K562 (cell line): Measurements from ENCODE around the gene CLEC1A. TPM values are rescaled to one million over a fixed set of nuclear protein-coding genes. Genes with fewer than 3 reads are reported as not detected.

ENCODE experiments used
- ATAC-seq: fragments of 200-7000 bp; cut with Tn5 transposase; 3 replicates; pipeline ENCODE4 v1.9.1; 2020; ENCODE audit warnings: moderate library complexity
- BruUV-seq: library from RNA; stranded (reverse); fragments of 400-500 nt; replicated peaks from 2 replicates; lab custom pipeline; 2021; lab: Mats Ljungman, UMichigan
- CTCF ChIA-PET: fragments of 300-600 bp; formaldehyde crosslinking; extraction: SDS; loops from one replicate; lab custom pipeline; 2021; ENCODE audit warnings: low intra/inter-chr PET ratio; lab: Yijun Ruan, JAX
- POLR2A ChIA-PET: fragments of 300-600, 350-650 bp; sonication (Branson Sonifier 250); formaldehyde crosslinking; extraction: SDS; loops from one replicate; lab custom pipeline; 2021; ENCODE audit warnings: antibody characterized with exemption, inconsistent platforms; lab: Yijun Ruan, JAX
- DNase-seq, 4 experiments: peaks; one replicate each; pipeline versions ENCODE4 v3.0.0 to v3.0.0-alpha.2; 2011 to 2018; ENCODE audit warnings: low spot score in 3 of 4, mixed read lengths in 3 of 4; ENCODE audit errors: extremely low read depth in 1 of 4
- FAIRE-seq: peaks from 2 replicates; lab custom pipeline; 2011; peaks lifted over from hg19 to GRCh38; lab: Jason Lieb, UNC
- H2AFZ ChIP-seq: 2 replicates; pipeline ENCODE4 v1.6.0; 2011; ENCODE audit warnings: low read depth, low read length, control low read depth, inconsistent platforms
- H3K27ac ChIP-seq: fragments of 200-600 bp; 3 replicates; pipeline ENCODE4 v1.8.0; 2011; ENCODE audit warnings: low read depth, mild to moderate bottlenecking, control low read depth, inconsistent platforms, low read length, moderate library complexity, mixed read lengths; ENCODE audit errors: extremely low read depth
- H3K27me3 ChIP-seq, 2 experiments: fragments of 300-600 bp in 1 of 2; 2 replicates in 1 of 2; 3 replicates in 1 of 2; pipeline versions ENCODE4 v1.6.0 to v1.8.0; 2011; ENCODE audit warnings: inconsistent platforms in 2 of 2, low read length in 2 of 2, mild to moderate bottlenecking in 1 of 2, mixed read lengths in 1 of 2, moderate library complexity in 1 of 2; ENCODE audit not compliant: control insufficient read depth in 2 of 2, insufficient read depth in 2 of 2
- H3K36me3 ChIP-seq: fragments of 300-600 bp; 3 replicates; pipeline ENCODE4 v1.8.0; 2011; ENCODE audit warnings: mild to moderate bottlenecking, low read length, inconsistent platforms; ENCODE audit not compliant: control insufficient read depth, insufficient read depth
- H3K4me1 ChIP-seq, 2 experiments: fragments of 200-600 bp in 1 of 2; replicated peaks in 1 of 2; 2 replicates in 1 of 2; 3 replicates in 1 of 2; pipeline versions ENCODE4 v1.5.1 to v1.8.0; 2011; ENCODE audit warnings: inconsistent platforms in 2 of 2, low read length in 2 of 2, mild to moderate bottlenecking in 1 of 2, mixed read lengths in 1 of 2, moderate library complexity in 1 of 2; ENCODE audit not compliant: control insufficient read depth in 2 of 2, insufficient read depth in 2 of 2
- H3K4me2 ChIP-seq: 2 replicates; pipeline ENCODE4 v1.6.1; 2011; ENCODE audit warnings: low read length, control low read depth, inconsistent platforms, mixed read lengths; ENCODE audit not compliant: insufficient read depth
- H3K4me3 ChIP-seq: fragments of 200-600 bp; sonication (generic), shearing (Covaris generic); 2 replicates; pipeline ENCODE4 v1.5.1; 2016; ENCODE audit warnings: control low read depth, inconsistent platforms
- H3K79me2 ChIP-seq: fragments of 200-600 bp; 3 replicates; pipeline ENCODE4 v1.8.0; 2011; ENCODE audit warnings: low read length, inconsistent platforms; ENCODE audit not compliant: control insufficient read depth, insufficient read depth
- H3K9ac ChIP-seq, 2 experiments: 2 replicates each; pipeline versions ENCODE4 v1.6.0 to v1.6.1; 2011; ENCODE audit warnings: low read depth in 2 of 2, low read length in 2 of 2, control low read depth in 1 of 2, inconsistent platforms in 1 of 2, mild to moderate bottlenecking in 1 of 2, mixed read lengths in 1 of 2; ENCODE audit not compliant: insufficient read depth in 1 of 2
- H3K9me1 ChIP-seq: one replicate; pipeline ENCODE4 v1.6.0; 2011; ENCODE audit warnings: inconsistent platforms, mild to moderate bottlenecking, low read length, moderate library complexity; ENCODE audit not compliant: control insufficient read depth, insufficient read depth
- H3K9me3 ChIP-seq: replicated peaks from 2 replicates; pipeline ENCODE4 v1.5.1; 2011; ENCODE audit warnings: low read depth, low read length, inconsistent platforms; ENCODE audit not compliant: control insufficient read depth, insufficient read depth
- H4K20me1 ChIP-seq: replicated peaks from 2 replicates; pipeline ENCODE4 v1.6.1; 2011; ENCODE audit warnings: low read length, inconsistent platforms, mixed read lengths; ENCODE audit not compliant: control insufficient read depth, insufficient read depth
- COPS2 ChIP-seq: fragments of 450-650 bp; conservative IDR thresholded peaks from 2 replicates; pipeline ENCODE4 v1.6.1; 2016; ENCODE audit warnings: mild to moderate bottlenecking, moderate library complexity
- RBBP5 ChIP-seq: fragments of 200-600 bp; sonication (generic); IDR thresholded peaks from 2 replicates; pipeline ENCODE4 v1.6.1; 2012; ENCODE audit warnings: borderline replicate concordance, mild to moderate bottlenecking, low read length, control low read depth, inconsistent platforms; ENCODE audit not compliant: insufficient read depth, poor library complexity, severe bottlenecking
- RBM25 ChIP-seq: fragments of 200-400 bp; formaldehyde crosslinking; IDR thresholded peaks from 2 replicates; pipeline ENCODE4 v1.6.1; 2018; ENCODE audit warnings: low read length, low read depth, moderate library complexity; ENCODE audit not compliant: severe bottlenecking
- ZNF77 ChIP-seq: fragments of 250-450 bp; sonication (Bioruptor Pico); IDR thresholded peaks from 2 replicates; pipeline ENCODE4 v1.5.0; 2020
- whole genome bisulfite sequencing: fragments of 100-300 bp; shearing (Covaris generic); methylation state at CpG from one replicate; pipeline ENCODE4 v1.1.6; 2016; ENCODE audit warnings: low coverage, mixed read lengths; ENCODE audit not compliant: insufficient coverage; ENCODE audit errors: missing lambda C conversion rate; 5-methylcytosine and 5-hydroxymethylcytosine counted together
- in situ Hi-C: fragments of 300-500 bp; cut with MboI; formaldehyde crosslinking; loops from 4 replicates; pipeline ENCODE4 v1.15.0; 2018; ENCODE audit warnings: inconsistent platforms, mixed read lengths
- intact Hi-C: fragments of 100-400 bp; cut with micrococcal nuclease; formaldehyde crosslinking; loops from 2 replicates; pipeline ENCODE4 v1.14.2; 2022
- polyA plus RNA-seq, 8 experiments: library from polyadenylated mRNA; depleted of rRNA in 4 of 8; stranded (reverse) in 5 of 8; unstranded in 3 of 8; fragments of >200 nt; fragmentation: Nextera tagmentation in 2 of 8; fragmentation: Illumina TruSeq in 1 of 8; extraction: Ambion mirVana in 2 of 8; extraction: Trizol in 1 of 8; gene quantifications; 2 replicates each; pipeline versions ENCODE4 v1.2.1 to v1.2.3, GENCODE V29; 2011 to 2014; ENCODE audit warnings: inconsistent platforms in 1 of 8, missing spikeins in 1 of 8
- total RNA-seq, 7 experiments: library from RNA; depleted of rRNA in 6 of 7; stranded (reverse); fragments of >200 nt in 6 of 7; fragmentation: Illumina TruSeq in 2 of 7; extraction: Trizol in 2 of 7; gene quantifications; 2 replicates each; pipeline versions ENCODE4 v1.2.1 to v1.2.3, GENCODE V29; 2011 to 2021; ENCODE audit warnings: low replicate concordance in 1 of 7
- TF ChIP-seq, protein P1 (sequence below), 3 experiments: fragments of 200-800 bp in 1 of 3; sonication (Bioruptor generic) in 1 of 3; sonication (generic) in 1 of 3; formaldehyde crosslinking in 1 of 3; IDR thresholded peaks; 2 replicates each; pipeline versions ENCODE4 v1.6.1 to v1.8.0; 2016 to 2022; ENCODE audit warnings: mild to moderate bottlenecking in 2 of 3, missing compliant biosample characterization in 2 of 3, missing genetic modification characterization in 2 of 3, missing genetic modification reagents in 1 of 3
- TF ChIP-seq, protein P2 (sequence below), 2 experiments: fragments of 200-800 bp in 1 of 2; sonication (Bioruptor generic) in 1 of 2; sonication (generic) in 1 of 2; formaldehyde crosslinking in 1 of 2; IDR thresholded peaks in 1 of 2; conservative IDR thresholded peaks in 1 of 2; 2 replicates each; pipeline versions ENCODE4 v1.5.0 to v1.6.1; 2016 to 2020; ENCODE audit warnings: missing compliant biosample characterization in 1 of 2, missing genetic modification characterization in 1 of 2, missing genetic modification reagents in 1 of 2
- TF ChIP-seq, protein P3 (sequence below): sonication (generic); formaldehyde crosslinking; IDR thresholded peaks from 2 replicates; pipeline ENCODE4 v1.8.0; 2023; ENCODE audit warnings: missing genetic modification reagents, mild to moderate bottlenecking, borderline replicate concordance
- TF ChIP-seq, protein P4 (sequence below): sonication (generic); formaldehyde crosslinking; IDR thresholded peaks from 2 replicates; pipeline ENCODE4 v1.8.0; 2023; ENCODE audit warnings: mild to moderate bottlenecking, missing genetic modification reagents

The CLEC1A gene
- total and polyA plus RNA-seq, 9 of the 15 experiments (the other 6 are each of a cell fraction or from before 2014, with no cell fraction given) = 0.04 TPM; not detected in 8

DNA sequence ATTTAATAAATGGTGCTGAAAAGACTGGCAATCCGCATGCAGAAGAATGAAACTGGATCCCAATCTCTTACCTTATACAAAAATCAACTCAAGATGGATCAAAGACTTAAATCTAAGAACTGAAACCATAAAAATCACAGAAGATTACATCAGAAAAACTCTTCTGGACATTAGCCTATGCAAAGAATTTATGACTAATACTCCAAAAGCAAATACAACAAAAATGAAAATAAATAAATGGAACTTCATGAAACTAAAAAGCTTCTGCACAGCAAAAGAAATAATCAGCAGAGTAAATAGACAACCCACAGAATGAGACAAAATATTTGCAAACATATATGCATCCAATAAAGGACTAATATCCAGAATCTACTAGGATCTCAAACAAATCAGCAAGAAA, 14.3 kb upstream of the CLEC1A start:
- no peak overlapping the region for H3K9ac ChIP-seq
- no peaks in the 10 kb centered on the region for H3K9me3 ChIP-seq
- no TSS peak for BruUV-seq
- H2AFZ ChIP-seq = no peak overlapping the region
- no peak overlapping the region for H3K4me3 ChIP-seq
- no peaks in the 10 kb centered on the region for H3K9me1 ChIP-seq
- in situ Hi-C loops = no loop called here
- intact Hi-C loops = no loop called here
- ChIA-PET POLR2A (no interaction called here), CTCF (no interaction called here)
- FAIRE-seq (no peak), ATAC-seq (no peak), DNase-seq (no peak)
- peaks cover 0 to 5% of the 10 kb centered on the region in 2 experiments; a peak in 2 of 5 replicates for H3K4me1 ChIP-seq
- 40% methylated on average over 1 of the region's 1 CpG for WGBS
- H3K4me2 ChIP-seq = no peak overlapping the region
- no peaks in the 10 kb centered on the region; a peak in 2 of 5 replicates for H3K27me3 ChIP-seq
- H3K79me2 ChIP-seq = no peaks in the 10 kb centered on the region
- no peak overlapping the region for H3K27ac ChIP-seq
- H3K36me3 ChIP-seq = no peaks in the 10 kb centered on the region
- no peaks in the 10 kb centered on the region for H4K20me1 ChIP-seq
- TF ChIP-seq, protein P1, sequence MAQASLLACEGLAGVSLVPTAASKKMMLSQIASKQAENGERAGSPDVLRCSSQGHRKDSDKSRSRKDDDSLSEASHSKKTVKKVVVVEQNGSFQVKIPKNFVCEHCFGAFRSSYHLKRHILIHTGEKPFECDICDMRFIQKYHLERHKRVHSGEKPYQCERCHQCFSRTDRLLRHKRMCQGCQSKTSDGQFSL (CRISPR knock-in tag; IDR thresholded peaks at IDR 0.05) = no peak
- TF ChIP-seq, protein P1 (tag; IDR thresholded peaks at IDR 0.05) = no peak
- no peak for TF ChIP-seq RBM25
- TF ChIP-seq COPS2 = no peak
- TF ChIP-seq, protein P2, sequence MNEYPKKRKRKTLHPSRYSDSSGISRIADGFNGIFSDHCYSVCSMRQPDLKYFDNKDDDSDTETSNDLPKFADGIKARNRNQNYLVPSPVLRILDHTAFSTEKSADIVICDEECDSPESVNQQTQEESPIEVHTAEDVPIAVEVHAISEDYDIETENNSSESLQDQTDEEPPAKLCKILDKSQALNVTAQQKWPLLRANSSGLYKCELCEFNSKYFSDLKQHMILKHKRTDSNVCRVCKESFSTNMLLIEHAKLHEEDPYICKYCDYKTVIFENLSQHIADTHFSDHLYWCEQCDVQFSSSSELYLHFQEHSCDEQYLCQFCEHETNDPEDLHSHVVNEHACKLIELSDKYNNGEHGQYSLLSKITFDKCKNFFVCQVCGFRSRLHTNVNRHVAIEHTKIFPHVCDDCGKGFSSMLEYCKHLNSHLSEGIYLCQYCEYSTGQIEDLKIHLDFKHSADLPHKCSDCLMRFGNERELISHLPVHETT (CRISPR knock-in tag; conservative IDR thresholded peaks at IDR 0.05 in 1 of 2, IDR thresholded peaks at IDR 0.05 in 1 of 2) = no peak
- TF ChIP-seq RBBP5 = no peak
- TF ChIP-seq, protein P3, sequence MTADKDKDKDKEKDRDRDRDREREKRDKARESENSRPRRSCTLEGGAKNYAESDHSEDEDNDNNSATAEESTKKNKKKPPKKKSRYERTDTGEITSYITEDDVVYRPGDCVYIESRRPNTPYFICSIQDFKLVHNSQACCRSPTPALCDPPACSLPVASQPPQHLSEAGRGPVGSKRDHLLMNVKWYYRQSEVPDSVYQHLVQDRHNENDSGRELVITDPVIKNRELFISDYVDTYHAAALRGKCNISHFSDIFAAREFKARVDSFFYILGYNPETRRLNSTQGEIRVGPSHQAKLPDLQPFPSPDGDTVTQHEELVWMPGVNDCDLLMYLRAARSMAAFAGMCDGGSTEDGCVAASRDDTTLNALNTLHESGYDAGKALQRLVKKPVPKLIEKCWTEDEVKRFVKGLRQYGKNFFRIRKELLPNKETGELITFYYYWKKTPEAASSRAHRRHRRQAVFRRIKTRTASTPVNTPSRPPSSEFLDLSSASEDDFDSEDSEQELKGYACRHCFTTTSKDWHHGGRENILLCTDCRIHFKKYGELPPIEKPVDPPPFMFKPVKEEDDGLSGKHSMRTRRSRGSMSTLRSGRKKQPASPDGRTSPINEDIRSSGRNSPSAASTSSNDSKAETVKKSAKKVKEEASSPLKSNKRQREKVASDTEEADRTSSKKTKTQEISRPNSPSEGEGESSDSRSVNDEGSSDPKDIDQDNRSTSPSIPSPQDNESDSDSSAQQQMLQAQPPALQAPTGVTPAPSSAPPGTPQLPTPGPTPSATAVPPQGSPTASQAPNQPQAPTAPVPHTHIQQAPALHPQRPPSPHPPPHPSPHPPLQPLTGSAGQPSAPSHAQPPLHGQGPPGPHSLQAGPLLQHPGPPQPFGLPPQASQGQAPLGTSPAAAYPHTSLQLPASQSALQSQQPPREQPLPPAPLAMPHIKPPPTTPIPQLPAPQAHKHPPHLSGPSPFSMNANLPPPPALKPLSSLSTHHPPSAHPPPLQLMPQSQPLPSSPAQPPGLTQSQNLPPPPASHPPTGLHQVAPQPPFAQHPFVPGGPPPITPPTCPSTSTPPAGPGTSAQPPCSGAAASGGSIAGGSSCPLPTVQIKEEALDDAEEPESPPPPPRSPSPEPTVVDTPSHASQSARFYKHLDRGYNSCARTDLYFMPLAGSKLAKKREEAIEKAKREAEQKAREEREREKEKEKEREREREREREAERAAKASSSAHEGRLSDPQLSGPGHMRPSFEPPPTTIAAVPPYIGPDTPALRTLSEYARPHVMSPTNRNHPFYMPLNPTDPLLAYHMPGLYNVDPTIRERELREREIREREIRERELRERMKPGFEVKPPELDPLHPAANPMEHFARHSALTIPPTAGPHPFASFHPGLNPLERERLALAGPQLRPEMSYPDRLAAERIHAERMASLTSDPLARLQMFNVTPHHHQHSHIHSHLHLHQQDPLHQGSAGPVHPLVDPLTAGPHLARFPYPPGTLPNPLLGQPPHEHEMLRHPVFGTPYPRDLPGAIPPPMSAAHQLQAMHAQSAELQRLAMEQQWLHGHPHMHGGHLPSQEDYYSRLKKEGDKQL (CRISPR knock-in tag) = no peak
- TF ChIP-seq, protein P4, sequence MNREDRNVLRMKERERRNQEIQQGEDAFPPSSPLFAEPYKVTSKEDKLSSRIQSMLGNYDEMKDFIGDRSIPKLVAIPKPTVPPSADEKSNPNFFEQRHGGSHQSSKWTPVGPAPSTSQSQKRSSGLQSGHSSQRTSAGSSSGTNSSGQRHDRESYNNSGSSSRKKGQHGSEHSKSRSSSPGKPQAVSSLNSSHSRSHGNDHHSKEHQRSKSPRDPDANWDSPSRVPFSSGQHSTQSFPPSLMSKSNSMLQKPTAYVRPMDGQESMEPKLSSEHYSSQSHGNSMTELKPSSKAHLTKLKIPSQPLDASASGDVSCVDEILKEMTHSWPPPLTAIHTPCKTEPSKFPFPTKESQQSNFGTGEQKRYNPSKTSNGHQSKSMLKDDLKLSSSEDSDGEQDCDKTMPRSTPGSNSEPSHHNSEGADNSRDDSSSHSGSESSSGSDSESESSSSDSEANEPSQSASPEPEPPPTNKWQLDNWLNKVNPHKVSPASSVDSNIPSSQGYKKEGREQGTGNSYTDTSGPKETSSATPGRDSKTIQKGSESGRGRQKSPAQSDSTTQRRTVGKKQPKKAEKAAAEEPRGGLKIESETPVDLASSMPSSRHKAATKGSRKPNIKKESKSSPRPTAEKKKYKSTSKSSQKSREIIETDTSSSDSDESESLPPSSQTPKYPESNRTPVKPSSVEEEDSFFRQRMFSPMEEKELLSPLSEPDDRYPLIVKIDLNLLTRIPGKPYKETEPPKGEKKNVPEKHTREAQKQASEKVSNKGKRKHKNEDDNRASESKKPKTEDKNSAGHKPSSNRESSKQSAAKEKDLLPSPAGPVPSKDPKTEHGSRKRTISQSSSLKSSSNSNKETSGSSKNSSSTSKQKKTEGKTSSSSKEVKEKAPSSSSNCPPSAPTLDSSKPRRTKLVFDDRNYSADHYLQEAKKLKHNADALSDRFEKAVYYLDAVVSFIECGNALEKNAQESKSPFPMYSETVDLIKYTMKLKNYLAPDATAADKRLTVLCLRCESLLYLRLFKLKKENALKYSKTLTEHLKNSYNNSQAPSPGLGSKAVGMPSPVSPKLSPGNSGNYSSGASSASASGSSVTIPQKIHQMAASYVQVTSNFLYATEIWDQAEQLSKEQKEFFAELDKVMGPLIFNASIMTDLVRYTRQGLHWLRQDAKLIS (CRISPR knock-in tag) = no peak
- TF ChIP-seq ZNF77 (CRISPR knock-in tag) = no peak
